ENCODE data around the gene DNAH3.
A peak's percentile ranks its signal among the peaks of the same experiment; 100 is the strongest.
"Not testable (repeated sequence)": the region's sequence is repeated elsewhere in the genome, so short reads cannot be mapped to it uniquely, and the experiment has no call there.

Gene DNAH3

DNA sequence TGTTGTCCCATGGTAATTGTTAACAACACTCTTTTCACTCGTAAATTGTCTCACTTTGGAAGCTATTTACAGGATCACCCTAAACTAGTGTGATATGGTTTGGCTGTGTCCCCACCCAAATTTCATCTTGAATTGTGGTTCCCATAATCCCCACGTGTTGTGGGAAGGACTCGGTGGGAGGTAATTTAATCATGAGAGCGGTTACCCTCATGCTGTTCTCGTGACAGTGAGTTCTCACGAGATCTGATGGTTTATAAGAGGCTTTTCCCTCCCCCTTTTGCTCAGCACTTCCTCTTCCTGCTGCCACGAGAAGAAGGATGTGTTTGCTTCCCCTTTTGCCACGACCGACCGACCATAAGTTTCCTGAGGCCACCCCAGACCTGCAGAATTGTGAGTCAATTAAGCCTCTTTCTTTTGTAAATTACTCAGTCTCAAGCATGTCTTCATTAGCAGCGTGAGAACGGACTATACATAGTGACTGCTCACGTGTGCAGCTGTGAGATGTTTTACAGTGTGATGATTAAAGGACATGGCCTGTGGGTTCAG lies 34.4 kb downstream of the DNAH3 start:
- peak; percentile 32 for DNase-seq

DNA sequence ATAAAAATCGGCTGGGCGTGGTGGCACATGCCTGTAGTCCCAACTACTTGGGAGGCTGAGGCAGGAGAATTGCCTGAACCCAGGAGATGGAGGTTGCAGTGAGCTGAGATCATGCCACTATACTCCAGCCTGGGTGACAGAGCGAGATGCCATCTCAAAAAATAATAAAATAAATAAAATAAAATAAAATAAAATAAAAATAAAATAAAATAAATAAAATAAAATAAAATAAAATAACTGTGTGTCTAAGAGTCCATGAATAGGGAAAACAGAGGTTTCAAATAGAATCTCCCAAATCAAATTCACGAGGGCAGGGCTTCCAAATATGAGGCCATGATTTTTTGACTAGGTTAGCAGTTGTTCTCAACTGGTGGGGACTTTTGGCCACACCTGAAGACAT lies 35.1 kb downstream of the DNAH3 start:
- not testable (repeated sequence) for DNase-seq

DNA sequence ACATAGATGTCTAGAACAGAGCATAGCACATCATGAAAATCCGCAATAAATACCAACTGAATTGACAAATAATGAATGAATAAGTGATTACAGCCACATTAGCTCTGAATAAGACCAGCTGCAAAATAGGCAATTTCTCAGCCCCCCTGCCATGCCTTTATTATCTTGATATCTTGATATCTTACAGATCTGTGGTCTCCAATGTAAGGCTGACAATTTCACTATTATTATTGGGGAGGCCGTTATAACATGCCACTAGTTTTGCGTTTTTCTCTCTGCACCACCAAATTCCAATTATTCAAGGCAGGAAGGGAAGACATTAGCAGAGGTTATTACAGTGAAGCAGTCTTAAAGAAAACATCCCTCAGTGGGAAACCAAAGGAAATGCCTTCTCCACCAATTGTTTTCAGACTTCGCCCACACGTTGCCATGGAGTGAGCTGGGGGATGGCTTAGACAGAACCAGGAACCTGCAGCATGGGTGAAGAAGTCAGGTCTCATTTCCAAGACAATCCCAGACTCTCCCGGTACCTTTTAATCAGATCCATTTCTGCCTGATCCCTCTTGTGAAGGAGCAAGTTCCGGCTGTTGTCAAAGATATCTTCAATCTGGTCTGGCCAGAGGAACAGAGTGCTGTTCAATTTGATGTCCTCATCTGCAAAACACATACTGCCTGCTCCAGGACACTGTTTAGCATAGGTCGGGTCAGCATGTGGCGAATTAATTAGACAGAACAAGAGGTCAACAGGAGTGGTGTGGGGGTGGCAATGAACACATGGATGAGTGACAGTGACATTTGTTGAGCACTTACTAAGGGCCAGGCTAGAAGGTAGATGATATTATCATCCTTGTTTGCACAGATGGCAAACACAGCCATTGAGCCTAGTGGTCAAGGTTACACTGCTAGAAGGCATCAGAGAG lies 46.4 kb downstream of the DNAH3 start:
- DNase-seq: no peak

DNA sequence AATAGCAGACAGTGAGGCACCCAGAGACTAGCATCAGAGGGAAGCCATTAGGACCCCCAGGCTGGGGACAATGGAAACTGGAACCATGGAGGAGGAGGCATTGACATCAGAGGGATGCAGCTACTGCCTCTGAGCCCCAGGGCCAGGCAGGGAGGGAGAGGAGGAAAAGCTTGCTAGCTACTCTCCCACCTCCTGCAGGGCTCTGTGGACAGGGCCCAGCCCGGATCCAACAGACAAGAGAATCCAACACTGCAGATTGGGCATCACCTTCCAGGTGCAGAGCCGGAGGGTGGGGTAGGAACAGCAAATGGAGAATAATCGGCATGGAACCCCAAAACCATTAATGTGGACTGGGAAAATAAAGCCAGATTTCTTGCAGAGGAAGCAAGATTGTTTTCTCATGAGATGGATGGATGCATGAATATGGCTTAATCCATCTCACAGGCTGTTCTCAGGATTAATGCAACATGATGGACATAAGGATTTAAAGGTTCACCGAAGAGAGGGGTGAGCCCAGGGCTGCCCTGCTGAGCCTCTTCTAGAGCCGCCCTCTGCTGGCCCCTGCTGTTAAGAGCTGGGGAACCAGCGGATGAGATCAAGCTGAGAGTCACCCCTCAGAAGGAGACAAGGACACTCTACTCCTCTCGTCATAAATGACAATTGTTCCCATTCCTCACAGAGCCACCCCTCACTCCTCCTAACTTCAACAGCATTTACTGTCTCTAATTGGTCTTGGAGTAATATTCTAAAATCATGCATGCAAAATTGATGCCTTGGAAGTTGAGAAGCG lies 48.8 kb downstream of the DNAH3 start:
- no peak for DNase-seq

DNA sequence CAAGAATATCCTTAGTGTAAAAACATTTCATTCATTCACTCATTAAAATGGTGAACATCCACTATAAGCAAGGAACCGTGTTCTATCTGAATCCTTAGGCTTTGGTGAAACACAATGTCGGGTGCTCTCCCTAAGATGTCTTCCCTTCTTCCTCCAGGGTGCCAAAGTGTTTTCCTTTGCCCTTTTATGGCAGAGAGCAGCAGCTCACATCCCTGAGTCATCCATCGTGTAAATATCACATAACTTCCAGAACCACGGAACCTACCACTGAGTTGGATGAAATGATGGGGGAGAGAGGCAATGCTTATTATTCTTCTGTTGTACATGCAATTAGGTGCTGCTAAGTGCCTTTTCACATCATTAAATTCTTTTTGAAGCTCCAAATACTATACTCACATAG lies 50.2 kb downstream of the DNAH3 start:
- DNase-seq: no peak

DNA sequence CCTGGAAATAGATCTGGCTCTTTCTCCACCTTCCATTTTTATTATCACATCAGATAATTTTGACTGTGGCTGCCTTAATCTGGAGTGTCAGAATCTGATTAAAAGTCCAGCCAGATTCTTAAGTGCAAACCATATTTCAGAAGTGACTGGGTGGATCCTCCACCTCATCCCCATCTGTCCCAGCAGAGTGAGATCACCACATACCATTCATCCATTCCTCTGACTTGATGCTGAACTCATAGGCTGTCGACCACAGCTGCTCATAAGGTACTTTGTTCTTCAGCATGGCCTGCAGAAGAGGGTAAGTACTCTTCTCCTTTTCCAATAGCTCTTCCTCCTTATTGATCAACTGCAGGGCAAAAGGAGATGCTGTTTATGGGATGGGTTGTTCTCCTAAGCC lies 53.5 kb downstream of the DNAH3 start:
- DNase-seq: no peak

DNA sequence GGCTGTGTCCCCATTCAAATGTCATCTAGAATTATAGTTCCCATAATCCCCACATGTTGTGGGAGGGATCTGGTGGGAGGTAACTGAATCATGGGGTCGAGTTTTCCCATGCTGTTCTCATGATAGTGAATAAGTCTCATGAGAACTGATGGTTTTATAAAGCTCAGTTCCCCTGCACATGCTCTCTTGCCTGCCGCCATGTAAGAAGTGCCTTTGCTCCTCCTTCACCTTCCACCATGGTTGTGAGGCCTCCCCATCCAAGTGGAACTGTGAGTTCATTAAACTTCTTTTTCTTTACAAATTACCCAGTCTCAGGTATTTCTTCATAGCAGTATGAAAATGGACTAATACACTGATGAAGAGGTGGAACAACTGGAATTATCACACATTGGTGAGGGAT lies 55.9 kb downstream of the DNAH3 start:
- not testable (repeated sequence) for DNase-seq

DNA sequence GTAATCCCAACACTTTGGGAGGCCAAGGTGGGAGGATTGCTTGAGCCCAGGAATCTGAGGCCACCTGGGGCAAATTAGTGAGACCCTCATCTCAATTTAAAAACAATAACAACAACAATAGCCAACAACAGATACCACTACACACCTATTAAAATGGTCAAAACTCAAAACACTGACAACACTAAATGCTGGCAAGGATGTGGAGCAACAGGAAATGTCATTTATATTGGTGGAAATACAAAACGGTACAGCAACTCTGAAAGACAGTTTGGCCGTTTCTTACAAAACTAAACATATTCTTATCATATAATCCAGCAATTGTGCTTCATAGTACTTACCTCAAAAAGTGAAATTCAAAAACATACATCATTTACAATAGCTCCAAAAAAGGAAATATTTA lies 57.7 kb downstream of the DNAH3 start:
- no peak for DNase-seq

DNA sequence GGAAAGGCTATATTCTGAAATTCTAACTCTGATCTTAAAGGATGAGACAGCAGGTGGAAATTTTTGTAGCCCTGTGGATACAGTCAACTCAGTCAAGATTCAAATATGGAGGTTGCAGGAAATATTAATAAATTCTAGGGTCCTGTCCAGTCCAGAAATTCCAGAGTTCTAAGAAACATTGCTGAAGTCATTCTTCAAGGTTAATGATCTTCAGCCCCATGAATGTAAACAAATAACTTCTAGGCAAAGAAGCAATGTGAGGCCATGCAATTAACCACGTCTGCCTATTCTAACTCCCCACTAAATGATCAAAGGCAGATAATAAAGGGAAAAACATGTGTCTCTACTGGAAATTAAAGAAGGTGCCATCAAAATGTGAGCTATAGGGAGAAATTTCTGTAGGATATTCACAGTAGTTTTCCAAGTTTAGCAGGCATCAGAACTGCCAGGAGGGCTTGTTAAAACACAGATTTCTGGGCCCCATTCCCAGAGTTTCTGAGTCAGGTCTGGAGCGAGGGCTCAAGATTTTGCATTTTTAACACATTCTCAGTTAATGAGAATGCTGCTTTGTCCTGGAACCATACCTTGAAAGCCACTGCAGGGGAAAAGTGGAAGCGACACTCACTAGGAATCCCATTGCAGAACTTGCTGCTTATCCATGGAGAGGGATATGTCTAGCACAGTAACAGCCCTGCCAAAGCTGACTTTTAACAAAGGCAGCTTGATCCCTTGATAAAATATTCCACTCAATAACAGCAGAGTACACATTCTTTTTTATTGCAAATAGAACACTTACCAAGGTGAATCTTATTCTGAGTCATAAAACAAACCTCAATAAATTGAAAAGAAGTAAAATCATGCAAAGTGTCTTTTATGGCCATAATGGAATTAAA lies 61.8 kb downstream of the DNAH3 start:
- DNase-seq: no peak

DNA sequence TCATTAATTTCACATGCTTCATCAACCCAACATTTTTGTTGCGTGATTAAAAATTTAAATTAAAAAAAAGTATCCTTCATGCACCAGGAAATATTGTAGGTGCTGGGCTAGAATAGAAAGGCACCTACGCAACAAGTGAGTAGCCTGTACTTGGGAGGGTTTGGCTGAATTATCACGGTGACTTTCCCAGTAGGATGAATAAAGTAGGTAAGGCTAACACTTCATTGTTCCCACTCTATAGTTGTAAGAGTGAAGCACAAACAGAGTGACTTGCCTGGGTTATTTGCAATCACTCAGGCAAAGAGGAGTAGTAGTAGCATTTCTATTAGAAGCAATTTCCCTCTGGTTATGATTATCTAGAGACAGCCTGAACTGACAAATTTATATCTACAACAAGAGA lies 62.5 kb downstream of the DNAH3 start:
- no peak for DNase-seq

DNA sequence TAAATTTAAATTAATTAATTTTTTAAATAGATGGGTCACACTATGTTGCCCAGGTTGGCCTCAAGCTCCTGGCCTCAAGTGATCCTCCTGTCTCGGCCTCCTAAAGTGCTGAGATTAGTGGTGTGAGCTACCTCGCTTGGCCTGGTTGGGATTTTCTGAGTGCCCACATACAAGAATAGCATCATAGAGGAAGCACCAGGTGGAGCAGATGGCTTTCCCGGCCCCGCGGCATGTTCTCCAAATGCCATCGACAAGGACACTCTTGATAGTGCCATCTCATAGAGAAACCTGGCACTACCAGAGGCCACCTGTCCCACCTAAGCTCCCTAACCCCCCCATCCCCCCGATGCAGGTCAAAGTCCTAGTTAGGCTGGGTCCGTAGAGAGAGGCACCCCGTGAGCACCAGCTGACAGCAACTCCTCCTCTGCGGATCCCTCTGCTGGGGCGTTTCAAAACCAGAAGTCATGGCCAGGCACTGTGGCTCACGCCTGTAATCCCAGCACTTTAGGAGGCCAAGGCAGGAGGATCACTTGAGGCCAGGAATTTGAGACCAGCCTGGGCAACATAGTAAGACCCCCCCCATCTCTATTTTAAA lies 65.9 kb downstream of the DNAH3 start:
- no peak for DNase-seq

DNA sequence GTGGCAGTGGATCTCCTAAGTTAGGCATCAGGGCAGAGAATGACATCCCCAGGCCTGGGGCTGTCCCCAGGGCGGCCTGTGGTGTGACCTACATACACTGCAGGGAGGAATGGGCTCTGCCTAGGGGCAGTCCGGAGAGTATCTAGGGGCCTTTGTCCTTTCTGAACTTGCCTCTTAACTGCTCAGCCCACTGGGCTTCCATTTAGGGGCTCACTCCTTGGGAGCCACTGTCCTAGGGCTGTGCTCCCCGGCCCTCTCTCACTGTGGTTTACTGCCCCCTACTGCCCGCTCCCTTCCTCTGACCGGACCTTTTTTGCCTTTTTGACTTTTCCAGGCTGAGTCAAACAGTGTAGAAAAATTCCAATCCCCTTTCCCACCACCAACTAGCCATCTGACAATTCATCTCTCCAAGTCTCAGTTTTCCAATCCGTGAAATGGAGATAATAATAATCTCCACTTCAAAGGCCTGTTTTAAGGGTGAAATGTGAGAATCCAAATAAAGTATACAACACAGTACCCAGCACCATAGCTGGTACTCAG lies 66.8 kb downstream of the DNAH3 start:
- peak; percentile 35 for DNase-seq

DNA sequence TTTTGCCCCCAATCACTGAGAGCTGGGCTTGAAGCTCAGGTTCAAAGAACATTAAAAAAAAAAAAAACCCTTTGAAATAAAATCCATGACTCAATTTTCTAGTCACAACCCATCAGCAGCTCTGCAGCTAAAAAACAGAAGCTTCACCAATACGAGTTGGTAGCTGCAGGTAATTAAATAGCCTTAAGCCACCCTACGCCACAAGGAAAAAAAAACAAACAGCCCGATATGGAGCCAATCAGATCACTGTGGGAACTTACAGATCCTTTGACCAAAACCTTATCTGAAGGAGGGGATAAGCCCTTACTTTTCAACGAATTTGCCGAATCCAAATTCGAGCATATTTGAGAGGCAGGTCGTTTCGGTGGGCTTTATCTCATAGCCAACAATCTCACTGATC lies 69.3 kb downstream of the DNAH3 start:
- DNase-seq: no peak

DNA sequence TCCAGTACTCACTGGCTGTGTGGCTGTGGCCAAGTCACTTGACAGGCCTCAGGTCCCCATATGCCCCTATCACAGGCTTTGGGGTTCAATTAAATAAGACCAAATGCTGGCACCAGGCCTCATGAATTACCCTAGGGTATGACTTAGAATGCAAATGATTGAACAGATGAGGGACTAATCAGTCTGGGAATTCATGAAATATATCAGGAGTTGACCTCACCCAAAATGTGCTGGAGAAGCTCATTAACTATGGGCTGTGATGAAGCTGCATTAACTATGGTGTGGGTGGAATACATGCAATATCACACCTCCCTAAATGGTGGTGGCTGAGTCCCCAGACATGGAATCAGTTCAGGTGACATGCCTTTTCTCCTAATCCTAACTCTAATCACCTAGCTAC lies 72.1 kb downstream of the DNAH3 start:
- no peak for DNase-seq

DNA sequence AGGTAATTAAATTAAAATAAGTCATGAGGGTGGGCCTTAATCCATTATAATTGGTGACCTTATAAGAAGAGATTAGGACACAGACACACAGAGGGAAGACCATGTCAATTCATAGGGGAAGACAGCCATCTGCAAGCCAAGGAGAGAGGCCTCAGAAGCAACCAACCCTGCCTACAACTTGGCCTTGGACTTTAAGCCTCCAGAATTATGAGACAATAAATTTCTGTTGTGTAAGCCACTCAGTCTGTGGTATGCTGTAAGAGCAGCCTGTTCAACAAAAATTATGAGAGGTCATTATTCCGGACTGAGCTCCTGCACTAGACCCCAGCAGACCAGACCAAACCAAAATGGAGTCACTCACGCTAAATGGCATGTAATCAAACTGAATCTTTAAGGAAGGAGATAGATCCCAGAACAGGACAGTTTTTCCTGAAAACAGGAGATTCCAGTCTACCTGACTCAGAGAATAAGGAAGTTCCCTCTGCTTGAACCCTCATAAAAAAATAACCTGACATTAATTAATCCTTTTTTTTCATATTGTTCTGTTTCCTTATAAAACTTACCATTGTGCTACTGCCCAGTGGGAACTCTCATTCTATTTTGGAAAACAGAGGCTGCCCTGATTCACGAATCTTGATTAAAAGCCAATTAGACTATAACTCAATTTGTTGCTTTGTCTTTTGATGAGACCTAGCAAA lies 74.3 kb downstream of the DNAH3 start:
- no peak for DNase-seq

DNA sequence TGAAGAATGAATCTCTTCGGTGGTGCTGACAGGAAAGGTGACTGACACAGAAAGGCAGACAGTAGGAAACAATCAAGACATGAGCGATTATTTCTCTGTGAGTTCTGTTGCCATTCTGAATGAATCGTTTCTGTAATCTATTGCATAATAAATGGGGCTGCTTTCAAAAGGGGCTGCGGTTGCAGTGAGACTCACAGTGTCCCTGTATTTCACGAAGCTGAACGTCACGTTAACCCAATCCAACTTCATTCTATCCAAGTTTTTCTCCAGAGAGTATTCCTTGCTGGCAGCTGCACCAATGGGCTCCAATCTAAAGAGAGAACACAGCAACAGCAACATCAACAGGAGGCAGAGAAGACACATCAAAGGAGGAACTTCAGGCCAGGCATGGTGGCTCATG lies 75.4 kb downstream of the DNAH3 start:
- no peak for DNase-seq

DNA sequence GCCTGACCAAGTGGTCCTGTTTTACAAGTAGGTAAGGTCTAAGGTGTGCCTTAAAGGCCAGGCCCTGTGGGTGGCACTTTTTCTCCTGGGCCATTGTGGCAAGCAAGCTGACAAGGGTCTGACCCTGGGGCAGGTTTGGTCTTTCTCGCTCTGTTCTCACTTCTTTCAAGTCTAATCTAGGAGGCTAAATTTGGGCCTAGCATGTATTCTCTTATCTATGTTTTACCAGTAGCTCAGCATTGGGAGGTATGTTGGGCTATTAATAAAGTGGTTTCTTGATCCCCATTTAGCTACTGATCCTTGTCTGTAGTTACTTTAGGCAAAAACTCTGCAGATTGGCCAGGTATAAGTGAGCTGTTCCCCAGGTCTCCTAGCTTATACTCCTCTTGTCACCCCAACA lies 77.7 kb downstream of the DNAH3 start:
- DNase-seq: no peak

DNA sequence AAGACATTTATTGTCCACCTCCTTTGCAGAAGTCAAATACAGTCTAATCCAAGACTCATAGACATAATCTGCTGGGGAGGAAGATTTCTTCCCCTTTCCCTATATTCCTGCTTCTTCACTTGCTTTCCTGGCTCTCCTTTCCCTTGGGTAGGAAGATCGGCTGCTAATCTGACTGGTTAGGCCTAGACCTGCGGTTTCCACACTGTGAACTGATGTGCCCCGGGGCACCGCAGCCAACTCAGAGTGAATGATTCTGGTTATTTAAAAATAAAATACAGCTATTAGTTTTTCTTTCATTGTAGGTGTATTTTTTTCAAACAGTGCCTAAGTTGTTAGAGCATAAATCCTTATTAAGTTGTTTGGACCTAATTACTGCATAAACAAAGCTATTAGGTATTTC lies 78.9 kb downstream of the DNAH3 start:
- no peak for DNase-seq

DNA sequence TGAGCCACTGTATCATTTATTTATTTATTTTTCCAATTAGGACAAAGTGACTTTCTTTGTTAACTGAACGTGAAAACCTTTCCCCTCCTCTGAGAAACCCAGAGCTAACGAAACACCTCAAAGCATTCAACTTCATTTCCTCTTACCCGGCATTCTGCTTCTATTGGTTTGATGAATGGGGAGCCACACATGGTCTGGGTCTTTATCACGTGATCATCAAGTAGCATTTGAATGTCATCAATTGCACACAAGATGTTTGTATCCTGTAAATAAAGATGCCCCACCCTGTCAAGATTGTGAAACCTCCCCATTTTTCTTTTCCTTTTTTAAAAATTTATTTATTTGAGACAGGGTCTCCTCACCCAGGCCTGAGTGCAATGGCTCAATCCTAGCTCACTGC lies 80.1 kb downstream of the DNAH3 start:
- DNase-seq: no peak

DNA sequence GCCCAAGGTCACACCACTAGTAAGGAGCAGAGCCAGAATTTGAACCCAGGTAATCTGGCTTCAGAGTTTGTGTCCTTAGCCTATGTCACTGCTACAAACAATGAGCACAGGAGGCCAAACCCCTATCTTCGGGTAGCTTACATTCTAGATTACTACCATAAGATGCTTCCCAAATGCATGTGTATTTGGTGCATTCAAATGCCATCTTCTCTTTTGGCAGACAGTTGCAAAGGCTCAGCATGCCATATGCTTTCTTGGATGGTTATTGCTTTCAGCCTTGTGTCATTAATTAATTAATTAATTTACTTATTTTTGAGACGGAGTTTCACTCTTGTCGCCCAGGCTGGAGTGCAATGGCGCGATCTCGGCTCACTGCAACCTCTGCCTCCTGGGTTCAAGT lies 80.7 kb downstream of the DNAH3 start:
- no peak for DNase-seq

DNA sequence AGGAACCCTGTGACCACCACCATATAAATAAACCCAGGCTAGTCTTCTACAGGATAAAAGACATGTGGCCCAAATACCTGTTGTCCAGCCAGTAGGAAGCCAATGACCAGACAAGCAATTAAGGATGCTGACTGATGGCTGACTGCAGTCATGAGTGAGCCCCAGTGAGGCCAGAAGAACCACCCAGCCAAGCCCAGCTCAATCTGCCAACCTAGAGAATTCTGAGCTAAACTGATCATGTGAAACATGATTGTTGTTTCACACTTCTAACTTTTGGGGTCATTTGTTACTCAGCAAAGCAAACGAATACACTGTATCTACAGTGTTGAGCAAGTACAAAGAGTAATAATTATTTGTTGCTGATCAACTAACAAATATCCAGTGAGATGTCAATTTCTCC lies 86.4 kb downstream of the DNAH3 start:
- DNase-seq: no peak

DNA sequence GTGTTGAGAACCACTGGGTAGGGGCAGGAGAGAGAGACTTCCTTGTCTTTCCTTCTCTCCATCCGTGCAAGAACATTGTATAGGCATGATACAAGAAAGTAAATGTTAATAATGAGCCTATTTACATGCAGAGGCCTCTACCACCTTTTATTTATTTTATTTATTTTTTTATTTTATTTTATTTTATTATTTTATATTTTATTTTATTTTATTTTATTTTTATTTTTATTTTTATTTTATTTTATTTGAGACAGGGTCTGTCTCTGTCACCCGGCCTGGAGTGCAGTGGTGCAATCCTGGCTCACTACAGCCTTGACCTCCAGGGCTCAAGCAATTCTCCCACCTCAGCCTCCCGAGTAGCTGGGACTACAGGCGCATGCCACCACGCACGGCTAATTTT lies 87.3 kb downstream of the DNAH3 start:
- DNase-seq: not testable (repeated sequence)

All from KG1 (cell line).